Activated CD4-positive, alpha-beta T cell treated with anti-CD3 and anti-CD28 coated beads, Interleukin-2, amount 50 U/mL, for 1 hour (primary cell): Measurements from ENCODE around the gene HMG20B.

Experiments
- DNase-seq: peaks from one replicate; pipeline ENCODE4 v3.0.0-alpha.2; 2020

The HMG20B gene

GRCh38 chr19:3585301-3586126, 12.8 kb downstream of the HMG20B start, which contains the start of gene GIPC3:
TSS of gene GIPC3 (plus strand) at chr19:3585478. CDS start at chr19:3585598, 120 bp downstream.
- DNase-seq: no peak

GRCh38 chr19:3586127-3586626, 13.4 kb downstream of the HMG20B start:
- peak; percentile 48 for DNase-seq

- DNase-seq: no peak
Measured at GRCh38 chr19:3586707-3587346, 14.1 kb downstream of the HMG20B start.

GRCh38 chr19:3589439-3589838, 16.7 kb downstream of the HMG20B start:
- DNase-seq: no peak

GRCh38 chr19:3589949-3590348, 17.2 kb downstream of the HMG20B start:
- DNase-seq: no peak

- DNase-seq: no peak
Measured at GRCh38 chr19:3590991-3591659, 18.4 kb downstream of the HMG20B start.

GRCh38 chr19:3591876-3592613, 19.3 kb downstream of the HMG20B start:
- no peak for DNase-seq

- no peak for DNase-seq
Measured at GRCh38 chr19:3593156-3593555, 20.4 kb downstream of the HMG20B start.

- DNase-seq: no peak
Measured at GRCh38 chr19:3595521-3596061, 22.8 kb downstream of the HMG20B start.

- DNase-seq: no peak
Measured at GRCh38 chr19:3599776-3600187, 27.0 kb downstream of the HMG20B start.

- DNase-seq: no peak
Measured at GRCh38 chr19:3601021-3601420, 28.3 kb downstream of the HMG20B start.

- DNase-seq: no peak
Measured at GRCh38 chr19:3603121-3603811, 30.5 kb downstream of the HMG20B start.

GRCh38 chr19:3604227-3604986, 31.7 kb downstream of the HMG20B start:
- DNase-seq: no peak

GRCh38 chr19:3604987-3605343, 32.2 kb downstream of the HMG20B start:
- no peak for DNase-seq

- DNase-seq: no peak
Measured at GRCh38 chr19:3605361-3605760, 32.6 kb downstream of the HMG20B start.

GRCh38 chr19:3605770-3606169, 33.0 kb downstream of the HMG20B start:
- DNase-seq: no peak

GRCh38 chr19:3606174-3606689, 33.5 kb downstream of the HMG20B start:
- DNase-seq: no peak

- DNase-seq: peak; percentile 53
Measured at GRCh38 chr19:3606690-3607289, 34.0 kb downstream of the HMG20B start, which contains the start of gene TBXA2R. TSS of gene TBXA2R (minus strand) at chr19:3606875. CDS start at chr19:3600634, 6,241 bp downstream.

- no peak for DNase-seq
Measured at GRCh38 chr19:3607303-3608078, 34.7 kb downstream of the HMG20B start.
